GM12874 (cell line): Measurements from ENCODE around the gene CES3.

Source experiments
- TF ChIP-seq, protein P1 (sequence below): IDR thresholded peaks from 2 replicates; pipeline ENCODE4 v1.5.1; 2011; ENCODE audit warnings: low read depth, mild to moderate bottlenecking, control low read depth, low read length, moderate library complexity; ENCODE audit not compliant: insufficient read depth

CES3 gene

GRCh38 chr16:66958857-66959703 is 2.0 kb upstream of the CES3 start:
- TF ChIP-seq, protein P1, sequence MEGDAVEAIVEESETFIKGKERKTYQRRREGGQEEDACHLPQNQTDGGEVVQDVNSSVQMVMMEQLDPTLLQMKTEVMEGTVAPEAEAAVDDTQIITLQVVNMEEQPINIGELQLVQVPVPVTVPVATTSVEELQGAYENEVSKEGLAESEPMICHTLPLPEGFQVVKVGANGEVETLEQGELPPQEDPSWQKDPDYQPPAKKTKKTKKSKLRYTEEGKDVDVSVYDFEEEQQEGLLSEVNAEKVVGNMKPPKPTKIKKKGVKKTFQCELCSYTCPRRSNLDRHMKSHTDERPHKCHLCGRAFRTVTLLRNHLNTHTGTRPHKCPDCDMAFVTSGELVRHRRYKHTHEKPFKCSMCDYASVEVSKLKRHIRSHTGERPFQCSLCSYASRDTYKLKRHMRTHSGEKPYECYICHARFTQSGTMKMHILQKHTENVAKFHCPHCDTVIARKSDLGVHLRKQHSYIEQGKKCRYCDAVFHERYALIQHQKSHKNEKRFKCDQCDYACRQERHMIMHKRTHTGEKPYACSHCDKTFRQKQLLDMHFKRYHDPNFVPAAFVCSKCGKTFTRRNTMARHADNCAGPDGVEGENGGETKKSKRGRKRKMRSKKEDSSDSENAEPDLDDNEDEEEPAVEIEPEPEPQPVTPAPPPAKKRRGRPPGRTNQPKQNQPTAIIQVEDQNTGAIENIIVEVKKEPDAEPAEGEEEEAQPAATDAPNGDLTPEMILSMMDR = no peak

DNA sequence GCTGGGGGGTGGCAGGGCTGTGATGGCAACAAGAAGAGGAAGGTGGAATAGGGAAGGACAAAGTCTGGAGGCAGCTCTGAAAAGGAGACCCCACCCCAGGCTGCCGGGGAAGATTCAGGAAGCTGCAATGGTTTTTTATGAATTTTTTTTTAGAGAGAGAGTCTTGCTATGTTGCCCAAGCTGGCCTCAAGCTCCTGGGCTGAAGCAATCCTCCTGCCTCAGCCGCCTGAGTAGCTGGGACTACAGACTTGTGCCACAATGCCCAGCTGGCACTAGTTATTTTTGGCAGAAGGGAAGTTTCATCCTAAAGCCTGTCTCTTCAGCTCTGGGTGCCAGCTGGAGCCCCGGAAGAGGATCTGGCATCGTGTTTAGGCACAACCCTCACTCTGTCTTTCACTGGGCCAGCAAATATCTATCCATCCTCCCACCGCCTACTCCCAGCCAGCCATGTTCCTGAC is 1.3 kb upstream of the CES3 start:
- TF ChIP-seq, protein P1 = no peak

DNA sequence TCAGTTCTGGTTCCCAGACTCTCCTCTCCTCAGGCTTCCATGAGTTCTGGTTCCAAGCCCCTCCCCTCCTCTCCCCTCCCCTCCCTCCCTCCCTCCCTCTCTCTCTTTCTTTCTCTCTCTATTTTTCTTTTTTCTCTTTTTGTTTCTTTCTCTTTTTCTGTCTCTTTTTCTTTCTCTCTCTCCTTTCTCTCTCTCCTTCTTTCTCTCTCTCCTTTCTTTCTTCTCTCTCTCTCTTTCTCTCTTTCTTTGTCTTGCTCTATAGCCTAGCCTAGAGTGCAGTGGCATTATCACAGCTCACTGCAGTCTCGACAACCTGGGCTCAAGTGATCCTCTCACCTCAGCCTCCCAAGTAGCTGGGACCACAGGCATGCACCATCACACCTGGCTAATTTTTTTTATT is 796 bp upstream of the CES3 start:
- TF ChIP-seq, protein P1 = no peak

- TF ChIP-seq, protein P1 = no peak
Measured at GRCh38 chr16:66961914-66962313, 848 bp downstream of the CES3 start.

DNA sequence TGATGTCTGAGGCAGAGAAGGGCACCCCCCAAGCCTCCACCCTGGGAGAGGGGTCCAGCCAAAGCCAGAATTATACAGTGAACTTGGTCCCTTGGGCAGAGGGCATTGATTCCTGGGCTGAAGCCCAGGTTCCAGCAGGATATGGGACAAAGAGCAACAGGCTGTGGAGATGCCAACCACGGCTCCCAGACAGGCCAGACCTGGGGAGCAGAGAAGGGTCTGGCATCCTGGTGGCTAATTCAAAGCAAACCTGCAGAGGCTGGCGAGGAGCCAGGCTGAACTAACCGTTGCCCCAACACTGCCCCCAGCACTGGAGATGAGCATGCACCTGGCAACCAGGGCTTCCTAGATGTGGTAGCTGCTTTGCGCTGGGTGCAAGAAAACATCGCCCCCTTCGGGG is 3.0 kb downstream of the CES3 start:
- TF ChIP-seq, protein P1 = no peak

DNA sequence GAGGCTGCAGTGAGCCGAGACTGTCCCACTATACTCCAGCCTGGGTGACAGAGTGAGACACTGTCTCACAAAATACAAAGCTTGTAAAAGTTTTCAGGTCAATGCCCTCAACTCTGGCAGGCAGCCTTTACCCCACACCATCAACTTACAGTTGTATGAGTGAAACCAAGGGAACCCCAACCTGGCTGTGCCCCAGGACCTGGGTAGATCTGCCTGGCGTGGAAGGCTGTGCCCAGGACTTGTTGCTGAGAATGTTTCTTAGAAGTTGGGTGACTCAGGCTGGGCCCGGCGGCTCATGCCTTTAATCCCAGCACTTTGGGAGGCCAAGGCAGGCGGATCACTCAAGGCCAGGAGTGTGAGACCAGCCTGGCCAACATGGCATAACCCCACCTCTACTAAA is 7.8 kb downstream of the CES3 start:
- TF ChIP-seq, protein P1 = no peak

- TF ChIP-seq, protein P1 = no peak
Measured at GRCh38 chr16:66970775-66971720, 10.0 kb downstream of the CES3 start.
